Astrocyte of the cerebellum (primary cell): Measurements from ENCODE around the gene KDM4C.
"Not testable (repeated sequence)": the region's sequence is repeated elsewhere in the genome, so short reads cannot be mapped to it uniquely, and the experiment has no call there.

Experiments used
- DNase-seq: peaks from one replicate; pipeline ENCODE4 v3.0.0-alpha.2; 2011; ENCODE audit warnings: low read depth
- H3K4me3 ChIP-seq: 2 replicates; pipeline ENCODE4 v1.5.1; 2011; ENCODE audit warnings: mild to moderate bottlenecking, low read depth, low read length, moderate library complexity
- CTCF ChIP-seq: IDR thresholded peaks from 2 replicates; pipeline ENCODE4 v1.5.1; 2012; ENCODE audit warnings: low read length, low read depth, moderate library complexity, mild to moderate bottlenecking; ENCODE audit errors: missing control alignments
- in situ Hi-C: cut with HindIII; loops from 2 replicates; pipeline ENCODE4 v1.10.0; 2017; ENCODE audit warnings: low sequenced_read_pairs

The KDM4C gene

GRCh38 chr9:6782981-6783380 lies 25.2 kb downstream of the KDM4C start:
- TF ChIP-seq CTCF: no peak
- DNase-seq: no peak
- H3K4me3 ChIP-seq: no peak overlapping the region
- in situ Hi-C loops: no loop called here

- DNase-seq: no peak
- in situ Hi-C loops: no loop called here
- H3K4me3 ChIP-seq: no peak overlapping the region
- no peak for TF ChIP-seq CTCF
Measured at GRCh38 chr9:6783753-6784152, 26.0 kb downstream of the KDM4C start.

GRCh38 chr9:6785682-6786081 lies 27.9 kb downstream of the KDM4C start:
- in situ Hi-C loops: no loop called here
- TF ChIP-seq CTCF: no peak
- no peak for DNase-seq
- H3K4me3 ChIP-seq: no peak overlapping the region

GRCh38 chr9:6787793-6788161 lies 30.0 kb downstream of the KDM4C start:
- no peak for DNase-seq
- no peak for TF ChIP-seq CTCF
- no peak overlapping the region for H3K4me3 ChIP-seq
- in situ Hi-C loops: no loop called here

- in situ Hi-C loops: no loop called here
- DNase-seq: no peak
- no peak overlapping the region for H3K4me3 ChIP-seq
- no peak for TF ChIP-seq CTCF
Measured at GRCh38 chr9:6788162-6789016, 30.6 kb downstream of the KDM4C start.

- in situ Hi-C loops, H3K4me3 ChIP-seq, DNase-seq: not testable (repeated sequence)
Measured at GRCh38 chr9:6789017-6789338, 31.2 kb downstream of the KDM4C start.

GRCh38 chr9:6790866-6791265 lies 33.1 kb downstream of the KDM4C start:
- no peak overlapping the region for H3K4me3 ChIP-seq
- in situ Hi-C loops: no loop called here
- TF ChIP-seq CTCF: no peak
- DNase-seq: no peak
